ENCODE results near the gene PCDH7. TPM values are rescaled to one million over a fixed set of nuclear protein-coding genes. Genes with fewer than 3 reads are reported as not detected.

Gene PCDH7, protein sequence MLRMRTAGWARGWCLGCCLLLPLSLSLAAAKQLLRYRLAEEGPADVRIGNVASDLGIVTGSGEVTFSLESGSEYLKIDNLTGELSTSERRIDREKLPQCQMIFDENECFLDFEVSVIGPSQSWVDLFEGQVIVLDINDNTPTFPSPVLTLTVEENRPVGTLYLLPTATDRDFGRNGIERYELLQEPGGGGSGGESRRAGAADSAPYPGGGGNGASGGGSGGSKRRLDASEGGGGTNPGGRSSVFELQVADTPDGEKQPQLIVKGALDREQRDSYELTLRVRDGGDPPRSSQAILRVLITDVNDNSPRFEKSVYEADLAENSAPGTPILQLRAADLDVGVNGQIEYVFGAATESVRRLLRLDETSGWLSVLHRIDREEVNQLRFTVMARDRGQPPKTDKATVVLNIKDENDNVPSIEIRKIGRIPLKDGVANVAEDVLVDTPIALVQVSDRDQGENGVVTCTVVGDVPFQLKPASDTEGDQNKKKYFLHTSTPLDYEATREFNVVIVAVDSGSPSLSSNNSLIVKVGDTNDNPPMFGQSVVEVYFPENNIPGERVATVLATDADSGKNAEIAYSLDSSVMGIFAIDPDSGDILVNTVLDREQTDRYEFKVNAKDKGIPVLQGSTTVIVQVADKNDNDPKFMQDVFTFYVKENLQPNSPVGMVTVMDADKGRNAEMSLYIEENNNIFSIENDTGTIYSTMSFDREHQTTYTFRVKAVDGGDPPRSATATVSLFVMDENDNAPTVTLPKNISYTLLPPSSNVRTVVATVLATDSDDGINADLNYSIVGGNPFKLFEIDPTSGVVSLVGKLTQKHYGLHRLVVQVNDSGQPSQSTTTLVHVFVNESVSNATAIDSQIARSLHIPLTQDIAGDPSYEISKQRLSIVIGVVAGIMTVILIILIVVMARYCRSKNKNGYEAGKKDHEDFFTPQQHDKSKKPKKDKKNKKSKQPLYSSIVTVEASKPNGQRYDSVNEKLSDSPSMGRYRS (N-terminal part only)
- total RNA-seq: 10 to 100 TPM; 12.0 to 68.9 (median 17.9) TPM

DNA sequence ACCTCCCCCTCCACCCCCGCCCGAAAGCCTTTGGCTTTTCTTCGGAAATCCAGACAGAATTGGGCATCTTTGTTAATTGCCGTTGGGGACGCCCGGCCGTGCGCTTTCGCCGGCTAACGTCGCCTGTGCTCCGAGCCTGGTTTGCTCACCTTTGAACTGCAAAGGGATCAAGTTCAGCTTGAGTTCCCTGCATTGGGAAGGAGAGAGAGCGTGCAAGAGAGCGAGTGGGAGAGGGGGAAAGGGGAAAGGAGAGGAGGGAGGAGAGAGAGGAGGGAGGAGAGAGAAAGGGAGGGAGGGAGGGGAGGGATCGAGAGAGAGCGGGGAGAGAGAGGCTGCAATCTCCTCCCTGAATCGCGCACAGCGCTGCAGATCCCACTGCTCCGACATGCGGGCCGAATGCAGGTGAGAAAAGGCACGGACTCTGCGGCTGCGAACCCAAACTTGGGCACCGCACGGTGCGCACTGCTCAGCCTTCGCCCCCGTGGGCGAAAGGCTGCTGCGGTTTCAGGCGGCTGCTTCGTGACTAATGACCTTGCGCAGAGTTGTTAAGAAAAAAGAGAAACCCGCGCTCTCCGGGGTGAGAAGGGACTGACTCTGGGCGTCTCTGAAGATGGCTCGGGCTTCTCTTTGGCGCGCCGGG, at the start of gene PCDH7:
PCDH7 (plus strand) TSS at position 349 of the 640 bp plus-strand sequence. CDS start 1,054 bp downstream, outside the sequence.
- no peaks in the 10 kb centered on the region for H3K9me3 ChIP-seq
- WGBS, 2 donors: 1 to 6% methylated on average over 29 to 39 of the region's 44 CpGs
- peak within 1 kb of the TSS; percentile 72 to 89 (median 82) for H3K27ac ChIP-seq
- DNase-seq: no peak
- intact Hi-C loops (cut with DNase I): no loop called here
- H3K36me3 ChIP-seq: no peaks in the 10 kb centered on the region
- peaks cover 0 to 86% (median 4%) of the 10 kb centered on the region in 3 donors for H3K4me1 ChIP-seq
- peaks cover 0 to 60% (median 0%) of the 10 kb centered on the region in 4 donors for H3K27me3 ChIP-seq
- peak within 1 kb of the TSS; percentile 60 to 79 (median 72) for H3K4me3 ChIP-seq
- TF ChIP-seq, protein P1, sequence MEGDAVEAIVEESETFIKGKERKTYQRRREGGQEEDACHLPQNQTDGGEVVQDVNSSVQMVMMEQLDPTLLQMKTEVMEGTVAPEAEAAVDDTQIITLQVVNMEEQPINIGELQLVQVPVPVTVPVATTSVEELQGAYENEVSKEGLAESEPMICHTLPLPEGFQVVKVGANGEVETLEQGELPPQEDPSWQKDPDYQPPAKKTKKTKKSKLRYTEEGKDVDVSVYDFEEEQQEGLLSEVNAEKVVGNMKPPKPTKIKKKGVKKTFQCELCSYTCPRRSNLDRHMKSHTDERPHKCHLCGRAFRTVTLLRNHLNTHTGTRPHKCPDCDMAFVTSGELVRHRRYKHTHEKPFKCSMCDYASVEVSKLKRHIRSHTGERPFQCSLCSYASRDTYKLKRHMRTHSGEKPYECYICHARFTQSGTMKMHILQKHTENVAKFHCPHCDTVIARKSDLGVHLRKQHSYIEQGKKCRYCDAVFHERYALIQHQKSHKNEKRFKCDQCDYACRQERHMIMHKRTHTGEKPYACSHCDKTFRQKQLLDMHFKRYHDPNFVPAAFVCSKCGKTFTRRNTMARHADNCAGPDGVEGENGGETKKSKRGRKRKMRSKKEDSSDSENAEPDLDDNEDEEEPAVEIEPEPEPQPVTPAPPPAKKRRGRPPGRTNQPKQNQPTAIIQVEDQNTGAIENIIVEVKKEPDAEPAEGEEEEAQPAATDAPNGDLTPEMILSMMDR (IDR thresholded peaks at IDR 0.05): no peak
- peak in 1 of 4 donors; percentile 40 for TF ChIP-seq POLR2A (IDR thresholded peaks at IDR 0.05)

DNA sequence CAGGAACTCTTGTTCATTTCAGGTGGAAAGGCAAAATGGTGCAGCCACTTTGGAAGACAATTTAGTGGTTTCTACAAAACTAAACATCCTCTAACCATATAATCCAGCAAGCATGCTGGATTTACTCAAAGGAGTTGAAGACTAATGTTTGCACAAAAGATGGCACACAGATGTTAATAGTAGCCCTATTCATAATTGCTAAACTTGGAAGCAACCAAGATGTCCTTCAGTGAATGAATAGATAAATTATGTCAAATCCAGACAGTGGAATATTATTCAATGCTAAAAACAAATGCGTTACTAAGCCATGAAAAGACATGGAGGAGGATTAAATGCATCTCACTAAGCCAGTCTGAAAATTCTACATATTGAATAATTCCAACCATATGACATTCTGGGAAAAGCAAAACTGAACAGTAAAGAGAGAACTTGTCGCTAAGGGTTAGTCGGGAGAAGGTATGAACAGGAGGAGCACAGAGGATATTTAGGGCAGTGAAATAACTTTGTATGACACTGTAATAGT, 48.2 kb upstream of the PCDH7 start:
- WGBS, 2 donors: 72 to 89% methylated on average over 3 of the region's 3 CpGs
- TF ChIP-seq POLR2A (IDR thresholded peaks at IDR 0.05): no peak
- TF ChIP-seq, protein P1 (IDR thresholded peaks at IDR 0.05): no peak
- Histone ChIP-seq H3K27ac (no peak overlapping the region), H3K9me3 (peaks cover 0 to under 1% (median 0%) of the 10 kb centered on the region in 3 donors), H3K36me3 (no peaks in the 10 kb centered on the region), H3K4me1 (no peaks in the 10 kb centered on the region), H3K4me3 (no peak overlapping the region), H3K27me3 (no peaks in the 10 kb centered on the region)
- no peak for DNase-seq
- intact Hi-C loops (cut with DNase I): no loop called here

DNA sequence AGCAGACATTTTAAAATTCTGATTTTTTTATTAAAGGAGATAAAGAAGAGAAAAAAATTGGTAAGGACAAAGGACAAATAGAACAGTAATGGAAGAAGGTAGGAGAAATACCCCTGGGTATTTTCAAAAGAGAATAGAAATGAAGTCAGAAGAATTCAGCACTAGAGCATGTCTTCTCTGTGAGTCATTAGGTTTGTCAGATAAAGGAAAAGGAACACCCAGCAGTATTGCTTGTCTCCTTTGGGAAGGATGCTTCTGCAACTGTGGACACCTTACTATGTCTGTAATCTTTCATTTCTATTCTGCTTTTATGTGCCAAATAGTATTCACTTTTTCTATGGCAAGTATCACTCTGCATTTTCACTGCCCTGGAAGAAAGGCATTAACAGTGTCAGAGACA, 24.0 kb upstream of the PCDH7 start:
- intact Hi-C loops (cut with DNase I): no loop called here
- no peak for DNase-seq
- Histone ChIP-seq H3K9me3 (no peaks in the 10 kb centered on the region), H3K4me3 (no peak overlapping the region), H3K4me1 (no peaks in the 10 kb centered on the region), H3K27ac (no peak overlapping the region), H3K27me3 (no peaks in the 10 kb centered on the region), H3K36me3 (no peaks in the 10 kb centered on the region)
- TF ChIP-seq, protein P1 (IDR thresholded peaks at IDR 0.05): no peak
- TF ChIP-seq POLR2A (IDR thresholded peaks at IDR 0.05): no peak

DNA sequence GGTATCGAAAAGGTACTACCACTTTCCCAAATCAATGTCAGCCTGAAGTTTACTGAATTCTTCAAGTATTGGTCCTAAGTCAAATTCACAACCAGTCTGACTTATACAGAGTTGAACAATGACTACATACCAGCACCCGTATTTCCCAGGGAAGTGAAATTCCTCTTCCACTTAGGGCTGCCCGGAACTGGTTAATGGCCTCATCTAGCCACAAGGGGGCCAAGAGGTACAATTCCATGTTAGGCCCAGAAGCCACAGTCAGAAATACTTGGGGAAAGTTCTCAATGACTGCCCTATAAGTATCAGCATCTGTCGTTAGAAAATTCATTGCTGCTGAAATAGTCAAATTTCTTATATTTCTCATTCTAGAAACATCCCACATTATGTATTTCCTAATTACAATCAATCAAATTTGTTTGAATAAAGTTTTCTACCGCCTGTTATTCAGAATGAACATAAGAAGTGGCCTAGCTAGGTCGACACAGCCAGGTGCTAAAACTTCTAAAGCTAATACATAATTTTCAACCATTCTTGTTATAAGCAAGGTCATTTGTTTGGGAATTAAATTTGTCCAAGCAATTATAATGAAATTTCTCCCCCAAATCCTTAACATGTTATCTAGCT, 5.6 kb upstream of the PCDH7 start:
- Histone ChIP-seq H3K36me3 (no peaks in the 10 kb centered on the region), H3K4me3 (no peak overlapping the region), H3K27me3 (peaks cover 0 to 25% (median 0%) of the 10 kb centered on the region in 4 donors), H3K27ac (no peak overlapping the region), H3K9me3 (peaks cover 0 to 3% (median 3%) of the 10 kb centered on the region in 3 donors), H3K4me1 (peaks cover 0 to 35% (median 0%) of the 10 kb centered on the region in 3 donors)
- WGBS, 2 donors: 40 to 43% methylated on average over 6 of the region's 6 CpGs
- no peak for DNase-seq
- intact Hi-C loops (cut with DNase I): no loop called here
- TF ChIP-seq, protein P1 (IDR thresholded peaks at IDR 0.05): peak; percentile 41 to 82 (median 71)
- TF ChIP-seq POLR2A (IDR thresholded peaks at IDR 0.05): no peak

All from esophagus squamous epithelium (tissue), 5 donors.